ENCODE data around the gene GIGYF2.

GIGYF2 gene

DNA sequence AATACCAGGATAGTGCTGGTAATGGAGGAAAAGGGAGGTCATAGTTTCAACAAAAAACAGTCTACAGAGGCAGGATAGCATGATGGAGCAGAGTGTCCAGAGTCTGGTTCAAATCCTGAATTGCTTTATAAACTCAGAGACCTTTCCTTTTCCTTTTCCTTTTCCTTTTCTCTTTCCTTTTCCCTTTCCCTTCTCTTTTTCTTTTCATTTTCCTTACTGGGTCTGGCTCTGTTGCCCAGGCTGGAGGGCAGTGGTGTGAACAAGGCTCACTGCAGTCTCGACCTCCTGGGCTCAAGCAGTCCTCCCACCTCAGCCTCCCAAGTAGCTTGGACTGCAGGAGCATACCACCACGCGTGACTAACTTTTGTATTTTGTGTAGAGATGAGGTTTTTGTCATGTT lies 31.7 kb downstream of the GIGYF2 start:
- H3K27ac ChIP-seq = no peak overlapping the region
- TF ChIP-seq ZFX (IDR thresholded peaks at IDR 0.05; ENCODE audit: borderline replicate concordance) = no peak
- TF ChIP-seq, protein P1, sequence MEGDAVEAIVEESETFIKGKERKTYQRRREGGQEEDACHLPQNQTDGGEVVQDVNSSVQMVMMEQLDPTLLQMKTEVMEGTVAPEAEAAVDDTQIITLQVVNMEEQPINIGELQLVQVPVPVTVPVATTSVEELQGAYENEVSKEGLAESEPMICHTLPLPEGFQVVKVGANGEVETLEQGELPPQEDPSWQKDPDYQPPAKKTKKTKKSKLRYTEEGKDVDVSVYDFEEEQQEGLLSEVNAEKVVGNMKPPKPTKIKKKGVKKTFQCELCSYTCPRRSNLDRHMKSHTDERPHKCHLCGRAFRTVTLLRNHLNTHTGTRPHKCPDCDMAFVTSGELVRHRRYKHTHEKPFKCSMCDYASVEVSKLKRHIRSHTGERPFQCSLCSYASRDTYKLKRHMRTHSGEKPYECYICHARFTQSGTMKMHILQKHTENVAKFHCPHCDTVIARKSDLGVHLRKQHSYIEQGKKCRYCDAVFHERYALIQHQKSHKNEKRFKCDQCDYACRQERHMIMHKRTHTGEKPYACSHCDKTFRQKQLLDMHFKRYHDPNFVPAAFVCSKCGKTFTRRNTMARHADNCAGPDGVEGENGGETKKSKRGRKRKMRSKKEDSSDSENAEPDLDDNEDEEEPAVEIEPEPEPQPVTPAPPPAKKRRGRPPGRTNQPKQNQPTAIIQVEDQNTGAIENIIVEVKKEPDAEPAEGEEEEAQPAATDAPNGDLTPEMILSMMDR (IDR thresholded peaks at IDR 0.05) = no peak

DNA sequence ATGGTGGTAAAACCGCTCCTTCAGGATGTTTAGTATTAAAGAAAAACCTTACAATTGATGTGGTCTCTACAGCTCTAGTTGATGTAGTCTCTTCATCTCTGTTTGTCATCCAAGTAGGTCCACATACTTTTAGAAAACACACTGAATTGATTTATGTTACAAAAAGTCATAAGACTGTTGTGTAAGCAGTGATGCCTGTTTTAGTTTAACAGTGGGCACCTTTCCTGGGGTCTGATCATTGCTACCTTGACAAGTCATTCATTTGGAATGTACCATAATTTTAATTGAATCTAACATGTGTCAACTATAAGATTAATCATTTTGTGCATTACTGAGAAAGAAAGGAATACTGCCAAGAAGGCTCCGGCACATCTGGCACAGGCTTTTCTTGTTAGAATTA lies 34.3 kb downstream of the GIGYF2 start:
- TF ChIP-seq ZFX (IDR thresholded peaks at IDR 0.05; ENCODE audit: borderline replicate concordance) = no peak
- TF ChIP-seq, protein P1 (IDR thresholded peaks at IDR 0.05) = no peak
- no peak overlapping the region for H3K27ac ChIP-seq

DNA sequence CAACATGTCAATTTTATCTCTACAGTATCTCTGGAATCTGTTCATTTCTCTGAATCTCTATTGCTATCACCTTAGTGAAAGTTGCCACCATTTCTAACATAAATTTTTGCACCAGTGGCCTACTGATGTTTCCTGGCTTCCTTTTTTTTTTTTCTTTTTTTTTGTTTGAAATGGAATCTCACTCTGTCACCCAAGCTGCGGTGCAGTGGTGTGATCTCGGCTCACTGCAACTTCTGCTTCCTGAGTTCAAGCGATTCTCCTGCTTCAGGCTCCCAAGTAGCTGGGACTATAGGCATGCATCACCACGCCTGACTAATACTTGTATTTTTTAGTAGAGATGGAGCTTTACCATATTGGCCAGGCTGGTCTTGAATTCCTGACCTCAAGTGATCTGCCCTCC lies 44.2 kb downstream of the GIGYF2 start:
- TF ChIP-seq, protein P1 (IDR thresholded peaks at IDR 0.05) = no peak
- H3K27ac ChIP-seq = no peak overlapping the region

DNA sequence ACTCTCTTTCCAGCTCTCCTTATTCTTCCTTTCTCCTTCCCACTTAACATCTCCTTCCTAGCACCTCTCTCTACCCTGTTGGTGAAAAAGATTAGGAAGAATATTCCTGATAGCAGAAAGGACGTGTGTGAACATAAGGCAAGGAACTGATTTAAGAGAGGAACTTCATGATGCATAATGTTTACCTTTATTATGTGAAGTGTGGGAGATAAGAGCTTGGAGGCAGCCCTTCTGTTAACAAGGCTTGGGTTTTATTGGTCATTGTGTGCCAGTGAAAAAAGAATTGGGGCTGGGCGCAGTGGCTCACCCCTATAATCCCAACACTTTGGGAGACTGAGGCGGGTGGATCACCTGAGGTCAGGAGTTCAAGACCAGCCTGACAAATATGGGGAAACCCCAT lies 44.8 kb downstream of the GIGYF2 start:
- no peak overlapping the region for H3K27ac ChIP-seq
- TF ChIP-seq, protein P1 (IDR thresholded peaks at IDR 0.05) = no peak
- no peak for TF ChIP-seq ZFX (IDR thresholded peaks at IDR 0.05; ENCODE audit: borderline replicate concordance)

DNA sequence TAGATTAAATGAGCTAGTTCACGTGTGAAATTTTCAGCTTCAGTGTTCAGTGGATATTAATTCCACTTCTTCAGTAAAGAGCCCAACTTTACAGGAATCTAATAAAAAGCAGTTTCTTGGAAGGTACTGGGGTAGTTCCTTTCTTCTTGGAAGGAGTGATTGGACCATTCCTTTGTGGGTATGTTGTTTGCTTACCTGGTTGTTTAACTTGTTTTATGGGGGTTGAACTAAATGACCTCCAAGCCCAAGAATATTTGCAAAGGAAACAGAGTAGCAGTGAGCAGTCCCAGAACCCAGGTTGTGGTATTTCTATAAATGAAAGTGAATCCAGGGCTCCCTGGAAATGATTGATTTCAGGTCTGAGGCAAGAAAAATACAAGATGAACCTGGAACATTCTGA lies 47.8 kb downstream of the GIGYF2 start:
- no peak for TF ChIP-seq ZFX (IDR thresholded peaks at IDR 0.05; ENCODE audit: borderline replicate concordance)
- TF ChIP-seq, protein P1 (IDR thresholded peaks at IDR 0.05) = no peak
- no peak overlapping the region for H3K27ac ChIP-seq

DNA sequence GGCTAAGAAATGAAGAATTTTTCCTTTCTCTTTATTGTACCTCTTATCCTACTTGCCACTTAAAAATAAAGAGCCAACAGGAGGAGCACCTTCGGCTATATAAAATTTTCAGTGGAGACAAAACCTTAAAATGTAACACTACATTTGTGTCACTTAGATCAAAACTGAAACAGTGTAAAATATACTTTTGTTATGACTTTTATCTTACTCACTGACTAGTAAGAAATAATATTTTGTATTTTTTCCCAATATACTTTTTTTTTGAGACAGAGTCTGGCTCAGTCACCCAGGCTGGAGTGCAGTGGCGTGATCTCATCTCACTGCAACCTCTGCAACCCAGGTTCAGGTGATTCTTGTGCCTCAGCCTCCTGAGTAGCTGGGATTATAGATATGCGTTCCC lies 50.9 kb downstream of the GIGYF2 start:
- no peak overlapping the region for H3K27ac ChIP-seq

DNA sequence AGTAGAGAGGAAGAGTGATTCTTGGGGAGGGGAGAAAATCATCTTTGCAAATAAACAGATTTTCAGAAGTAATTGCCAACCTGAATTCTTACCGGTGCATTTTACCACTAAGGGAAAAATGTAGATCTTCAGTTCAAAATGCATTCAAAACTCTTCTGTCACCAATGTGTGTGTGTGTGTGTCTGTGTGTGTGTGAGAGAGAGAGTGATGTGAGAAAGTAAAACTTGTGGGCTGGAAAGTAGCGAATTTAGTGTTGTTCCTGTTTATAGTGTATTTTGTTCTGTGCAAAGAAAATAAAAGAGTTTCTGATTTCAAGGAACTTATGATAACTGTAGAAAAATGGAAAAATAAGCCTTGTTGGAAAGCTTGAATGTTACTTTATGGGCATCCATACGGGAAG lies 52.2 kb downstream of the GIGYF2 start:
- TF ChIP-seq, protein P1 (IDR thresholded peaks at IDR 0.05) = no peak
- no peak for TF ChIP-seq ZFX (IDR thresholded peaks at IDR 0.05; ENCODE audit: borderline replicate concordance)
- H3K27ac ChIP-seq = no peak overlapping the region

More for the DNA sequence above, 50.9 kb downstream of the GIGYF2 start:
- TF ChIP-seq, protein P1 (IDR thresholded peaks at IDR 0.05) = no peak
- TF ChIP-seq ZFX (IDR thresholded peaks at IDR 0.05; ENCODE audit: borderline replicate concordance) = no peak
